ENCODE data around the gene PITPNB.

The PITPNB gene

DNA sequence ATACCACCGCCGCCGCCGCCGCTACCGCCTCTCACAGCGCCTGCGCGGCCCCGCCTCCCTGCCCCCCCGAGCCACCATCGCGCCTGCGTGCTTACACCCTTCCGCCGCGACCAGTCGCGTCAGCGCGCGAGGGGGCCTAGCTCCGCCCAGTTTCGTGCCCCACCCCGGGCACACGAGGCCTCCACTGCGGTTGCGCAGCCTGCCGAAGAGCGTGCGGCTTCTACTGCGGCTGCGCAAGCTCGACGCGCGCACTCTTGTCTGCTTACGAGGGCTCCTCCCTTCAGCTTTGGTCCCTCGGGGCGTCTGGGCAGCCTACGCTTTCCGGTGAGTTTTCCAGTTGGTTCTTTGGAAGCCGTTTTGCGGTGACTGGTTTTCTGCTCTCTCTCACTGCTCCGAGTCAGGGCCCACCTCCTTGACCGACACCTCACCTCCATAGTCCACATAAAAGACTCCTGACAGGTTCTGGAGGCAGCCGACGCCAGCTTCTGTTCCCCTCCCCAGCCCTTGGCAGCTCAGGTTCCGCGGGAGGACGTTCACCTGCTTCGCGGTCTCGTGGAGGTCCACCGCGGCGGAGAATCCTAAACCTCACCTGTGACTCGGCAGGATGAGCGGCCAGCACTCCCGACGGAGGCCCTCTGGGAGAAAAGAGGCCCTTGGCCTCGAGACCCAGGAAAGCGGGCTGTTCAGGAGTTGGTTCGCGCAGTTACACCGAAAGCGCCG is at the start of gene PITPNB:
PITPNB (minus strand) TSS at position 35 of the 720 bp plus-strand sequence. CDS start 65 bp downstream, outside the sequence.
- peak; percentile 99 for DNase-seq

- no peak for DNase-seq
Observed at GRCh38 chr22:27966168-27967064, 47.4 kb upstream of the PITPNB start.

DNA sequence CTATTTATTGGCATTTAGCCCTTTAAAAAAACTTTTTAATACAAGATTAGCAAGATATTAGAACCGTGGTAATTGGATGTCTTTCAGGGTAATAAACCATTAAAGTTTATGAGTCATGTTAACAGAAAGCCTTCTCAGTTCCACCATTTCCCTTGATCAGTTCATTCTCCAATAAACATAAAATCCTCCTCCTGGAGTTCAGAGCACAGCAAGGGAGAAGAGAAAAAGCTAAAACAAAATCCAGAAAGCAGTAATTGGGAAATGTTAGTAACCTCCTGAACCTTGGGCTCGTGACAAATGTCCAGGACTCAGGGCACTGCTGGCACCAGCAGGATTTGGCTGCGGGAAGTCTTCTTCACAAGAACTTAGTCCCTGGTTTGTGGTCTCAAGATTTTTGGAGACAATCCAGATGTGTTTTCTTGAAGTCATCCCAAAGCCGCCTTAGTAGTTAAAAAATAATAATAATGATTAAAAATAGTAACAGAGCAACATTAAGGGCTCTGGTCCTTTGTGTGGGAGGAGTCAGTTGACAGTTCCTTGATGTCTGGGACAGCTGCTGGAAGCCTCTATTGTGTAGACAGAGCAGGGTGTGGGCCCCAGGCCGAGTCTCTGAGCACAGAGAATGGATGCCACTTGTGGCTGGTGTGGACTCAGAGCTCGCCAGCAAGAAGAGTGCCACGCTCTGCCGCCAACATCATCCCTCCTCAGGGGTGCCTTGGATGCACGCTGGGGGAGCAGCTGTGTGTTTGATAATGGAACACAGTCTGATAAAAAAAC is 43.4 kb upstream of the PITPNB start:
- no peak for DNase-seq

- no peak for DNase-seq
Observed at GRCh38 chr22:27961680-27962079, 42.6 kb upstream of the PITPNB start.

DNA sequence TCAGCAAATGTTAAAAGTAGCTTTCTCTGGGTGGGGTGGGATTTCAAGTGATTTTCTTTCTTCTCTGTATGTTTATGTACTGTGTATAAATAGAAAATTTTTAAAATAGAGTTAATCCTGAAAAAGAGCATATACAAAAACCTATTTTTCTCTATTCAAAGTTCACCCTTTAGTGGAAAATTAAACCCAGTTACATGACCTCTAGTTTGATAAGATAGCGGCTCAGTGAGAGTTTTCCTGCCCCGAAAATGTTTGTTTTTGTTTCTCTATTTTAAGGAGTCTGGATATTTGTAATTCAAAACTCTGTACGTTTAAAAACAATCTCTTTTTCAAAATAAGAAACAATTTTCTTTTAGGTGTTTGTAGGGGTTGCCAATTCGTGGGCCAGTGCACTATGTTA is 42.1 kb upstream of the PITPNB start:
- no peak for DNase-seq

DNA sequence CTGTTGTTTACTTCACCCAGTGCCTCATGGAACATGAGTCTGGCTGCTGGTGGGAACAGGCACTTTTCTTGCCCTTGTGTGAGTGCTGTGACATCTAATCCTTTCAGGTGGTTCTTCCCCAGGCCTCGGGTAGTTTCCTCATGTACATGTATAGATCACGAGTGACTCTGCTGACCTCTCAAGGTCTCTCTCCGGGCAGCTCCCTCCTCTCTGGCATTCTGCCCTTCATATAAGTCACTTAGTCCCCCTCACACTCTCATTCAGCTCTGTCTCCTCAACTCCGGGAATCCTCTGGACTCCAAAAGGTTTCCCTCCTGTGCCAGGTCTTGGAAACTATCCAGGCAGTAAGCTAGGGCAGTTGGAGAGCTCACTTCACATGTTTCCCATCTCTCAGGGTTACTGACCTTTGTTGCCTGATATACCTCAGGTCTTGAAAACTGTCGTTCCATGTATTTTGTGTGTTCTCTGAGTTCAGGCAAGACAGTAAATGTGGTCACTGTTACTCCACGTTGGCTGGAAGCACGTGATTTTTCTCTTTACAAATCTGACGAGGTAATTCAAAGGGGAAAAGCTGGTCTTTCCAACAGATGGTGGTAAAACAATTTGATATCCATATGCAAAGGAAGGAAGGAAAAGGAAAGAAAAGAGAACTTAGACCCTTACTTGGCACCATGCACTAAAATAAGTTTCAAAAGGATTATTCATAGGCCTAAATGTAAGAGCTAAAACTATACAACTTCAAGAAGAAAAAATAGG is 40.5 kb upstream of the PITPNB start:
- DNase-seq, result no peak

DNA sequence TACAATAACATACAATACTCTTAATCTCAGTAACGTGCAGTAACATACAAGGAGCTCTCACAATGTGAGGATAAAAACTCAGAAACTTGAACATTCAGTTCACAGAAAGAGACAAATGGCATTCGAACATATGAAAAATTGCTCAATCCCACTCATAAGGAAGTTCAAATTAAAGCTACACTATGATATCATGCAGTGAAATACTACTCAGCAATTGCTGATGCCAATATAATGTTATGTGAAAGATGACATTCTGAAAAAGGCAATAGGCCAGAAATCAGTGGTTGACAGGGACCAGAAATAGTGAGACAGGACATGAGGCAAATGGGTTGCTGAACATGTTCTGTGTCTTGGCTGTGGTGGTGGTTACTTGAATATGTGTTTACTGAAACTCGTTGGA is 33.7 kb upstream of the PITPNB start:
- no peak for DNase-seq

GRCh38 chr22:27952091-27952490 is 33.0 kb upstream of the PITPNB start:
- DNase-seq, result no peak

DNA sequence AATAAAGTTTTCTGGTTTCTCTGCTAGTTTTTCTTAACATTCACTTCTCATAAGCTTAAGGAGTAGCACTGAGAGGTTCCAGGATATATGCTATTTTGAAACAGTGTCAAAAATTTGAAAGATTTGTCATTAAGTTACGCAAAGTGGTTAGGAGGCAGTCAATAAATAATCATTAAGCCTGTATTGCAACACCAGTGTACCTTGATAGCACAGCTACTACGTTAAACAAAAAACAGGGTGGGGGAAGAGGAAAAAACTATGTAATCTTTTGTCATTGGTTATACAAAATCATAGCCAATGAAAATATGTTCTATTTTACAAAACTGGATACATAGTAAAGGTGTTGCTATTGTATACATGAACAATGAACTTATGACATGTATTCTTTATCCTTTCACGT is 30.4 kb upstream of the PITPNB start:
- no peak for DNase-seq

GRCh38 chr22:27948569-27948968 is 29.5 kb upstream of the PITPNB start:
- DNase-seq, result no peak

DNA sequence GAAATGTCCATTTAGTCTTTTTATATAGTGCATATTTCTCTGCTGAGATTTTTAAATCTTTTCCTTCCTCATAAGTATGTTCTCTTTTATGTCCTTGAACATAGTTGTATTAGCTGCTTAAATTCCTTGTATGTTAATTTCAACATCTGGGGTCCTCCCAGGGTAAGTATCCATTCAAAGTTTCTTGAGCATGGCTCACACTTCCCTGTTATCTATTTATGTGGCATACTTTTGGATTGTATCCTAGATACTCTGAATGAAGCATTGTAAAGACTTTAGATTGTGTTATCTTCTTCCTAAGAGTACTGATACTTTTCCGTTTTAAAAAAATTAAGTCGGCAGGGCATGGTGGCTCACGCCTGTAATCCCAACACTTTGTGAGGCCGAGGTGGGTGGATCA is 28.4 kb upstream of the PITPNB start:
- no peak for DNase-seq

DNA sequence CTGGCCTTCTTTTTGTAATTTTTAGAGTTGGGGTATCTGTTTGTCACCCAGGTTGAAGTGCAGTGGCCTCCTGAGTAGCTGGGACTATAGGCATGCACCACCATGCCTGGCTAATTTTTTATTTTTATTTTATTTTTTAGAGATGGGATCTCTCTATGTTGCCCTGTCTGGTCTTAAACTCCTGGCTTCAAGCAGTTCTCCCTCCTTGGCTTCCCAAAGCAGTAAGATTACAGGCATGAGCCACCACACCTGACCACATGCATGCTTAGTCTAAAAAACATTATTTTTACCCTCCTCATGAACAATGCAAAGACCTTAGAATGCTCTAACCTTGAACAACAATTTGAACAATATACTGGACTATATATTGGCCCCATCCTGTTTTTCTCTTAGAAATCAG is 22.1 kb upstream of the PITPNB start:
- DNase-seq, result no peak

GRCh38 chr22:27937453-27937852 is 18.4 kb upstream of the PITPNB start:
- DNase-seq, result no peak

DNA sequence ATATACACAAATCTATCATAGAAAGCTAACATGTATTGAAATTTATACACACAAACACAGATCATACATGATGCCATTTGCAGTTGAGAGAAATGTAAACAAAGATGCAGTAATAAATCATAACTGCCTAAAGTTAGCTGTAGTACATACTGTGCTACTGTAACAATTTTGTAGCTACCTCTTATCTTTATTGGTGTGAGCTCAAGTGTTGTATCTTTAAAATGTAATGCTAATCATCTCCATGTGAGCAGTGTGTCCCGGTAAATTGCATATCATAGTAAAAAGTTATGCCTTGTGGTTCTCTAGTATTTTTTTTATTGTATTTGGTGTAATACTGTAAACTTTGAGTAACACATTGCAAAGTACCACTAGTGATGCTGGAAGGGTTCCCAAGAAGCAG is 16.8 kb upstream of the PITPNB start:
- no peak for DNase-seq

GRCh38 chr22:27934069-27934468 is 15.0 kb upstream of the PITPNB start:
- no peak for DNase-seq

DNA sequence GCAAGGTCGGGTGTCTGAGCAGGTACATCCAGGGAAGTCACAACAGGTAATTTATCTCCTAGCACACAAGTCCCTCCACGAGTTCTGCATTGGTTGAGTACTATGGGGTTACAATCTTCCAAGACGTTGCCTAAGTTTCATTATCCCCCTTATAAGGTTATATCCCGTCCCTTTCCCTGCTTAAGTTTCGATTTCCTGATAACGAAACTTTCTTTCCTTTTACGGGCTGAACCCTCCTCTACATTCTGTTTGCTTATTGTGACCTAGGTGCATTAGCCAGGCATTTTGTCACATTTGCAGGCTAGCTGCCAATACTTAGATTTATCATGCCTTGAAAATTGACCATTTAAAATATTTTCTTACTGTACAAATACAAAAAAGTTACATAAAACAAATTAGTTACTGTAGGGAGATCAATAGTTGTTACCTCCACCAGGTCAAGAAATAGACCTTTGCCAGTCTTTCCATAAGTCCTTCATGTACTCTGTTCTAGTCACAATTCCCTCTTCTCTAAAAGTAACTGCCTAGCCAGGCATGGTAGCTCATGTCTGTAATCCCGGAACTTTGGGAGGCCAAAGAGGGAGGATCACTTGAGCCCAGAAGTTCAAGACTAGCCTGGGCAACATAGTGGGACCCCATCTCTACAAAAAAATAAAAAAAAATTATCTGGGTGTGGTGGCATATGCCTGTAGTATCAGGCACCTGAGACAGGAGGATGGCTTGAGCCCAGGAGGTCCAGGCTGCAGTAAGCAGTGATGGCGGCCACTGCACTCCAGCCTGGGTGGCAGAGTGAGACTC is 14.3 kb upstream of the PITPNB start:
- DNase-seq, result no peak

DNA sequence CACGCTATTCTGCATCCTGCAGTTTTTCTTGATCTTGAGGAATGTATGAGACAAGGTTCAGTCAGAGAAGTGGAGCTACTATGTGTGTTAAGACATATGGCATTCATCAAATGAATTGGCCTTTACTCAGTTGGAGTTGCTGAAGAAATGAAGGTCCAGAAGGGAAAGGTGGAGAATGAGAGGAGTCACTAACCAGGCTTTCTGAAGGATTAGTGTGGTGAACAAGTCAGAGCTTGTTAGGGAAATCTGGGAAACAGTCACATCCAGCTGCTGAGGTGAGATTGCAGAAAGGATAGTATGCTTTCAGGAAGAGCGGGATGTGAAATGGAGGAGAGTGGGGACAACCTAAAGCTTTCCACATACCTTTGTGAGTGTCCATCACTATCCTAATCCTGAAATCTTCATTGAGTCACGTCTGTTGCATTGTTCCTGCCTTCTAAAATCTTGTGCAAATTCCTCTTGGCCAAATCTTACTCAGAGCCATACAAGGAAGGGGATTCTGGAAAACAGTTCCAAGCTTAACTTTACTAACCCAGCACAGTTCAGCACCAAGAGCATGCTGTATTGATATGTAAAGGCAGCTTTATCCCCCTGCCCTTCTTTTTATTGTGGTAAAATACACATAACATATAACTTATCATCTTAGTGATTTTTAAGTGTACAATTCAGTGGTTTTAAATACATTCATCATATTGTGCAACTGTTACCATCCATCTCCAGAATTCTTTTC is 11.4 kb upstream of the PITPNB start:
- DNase-seq, result no peak

- no peak for DNase-seq
Observed at GRCh38 chr22:27927608-27928007, 8.6 kb upstream of the PITPNB start.

DNA sequence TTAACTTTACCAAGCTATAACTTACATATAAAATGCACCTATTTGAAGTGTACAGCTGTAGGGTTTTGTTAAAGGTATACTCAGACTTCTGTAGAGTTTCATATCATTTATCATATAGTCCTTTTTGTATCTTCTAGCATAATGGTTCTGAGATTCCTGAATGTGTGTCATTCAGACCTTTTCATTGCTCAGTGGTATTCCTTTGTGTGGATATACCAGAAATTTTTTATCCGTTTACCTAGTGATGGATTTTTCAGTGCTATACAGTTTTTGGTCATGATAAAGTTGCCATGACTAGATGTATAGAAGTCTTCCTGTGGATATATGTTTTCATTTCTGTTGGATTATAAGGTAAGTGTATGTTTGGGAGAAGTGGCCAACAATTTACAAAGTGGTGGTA is 6.3 kb upstream of the PITPNB start:
- no peak for DNase-seq

GRCh38 chr22:27919942-27920755 is 1.1 kb upstream of the PITPNB start:
- DNase-seq, result no peak

Data from activated CD4-positive, alpha-beta T cell treated with anti-CD3 and anti-CD28 coated beads, Interleukin-2, Interleukin-6, amounts not matched to agents 100 ng/mL and 50 ng/mL, durations not matched to agents 16 hours and 8 hours (primary cell).